Measurements from ENCODE around the gene LRCH3.

LRCH3 gene

DNA sequence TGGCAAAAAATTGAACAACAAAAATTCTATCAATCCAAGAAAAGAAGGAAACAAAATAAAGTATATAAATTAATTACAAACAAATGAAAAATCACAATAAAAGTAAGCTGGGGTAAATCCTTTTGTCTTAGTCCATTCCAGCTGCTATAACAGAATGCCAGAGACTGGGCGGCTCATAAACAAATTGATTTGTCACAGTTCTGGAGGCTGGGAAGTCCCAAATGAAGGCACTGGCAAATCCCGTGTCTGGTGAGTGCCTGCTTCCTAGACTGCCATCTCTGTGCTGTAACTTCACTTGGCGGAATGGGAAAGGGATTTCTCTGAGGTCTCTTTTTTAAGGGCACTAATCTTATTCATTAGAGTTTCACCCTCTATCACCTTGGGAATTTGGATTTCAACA lies 105.4 kb downstream of the LRCH3 start:
- no peak for TF ChIP-seq TAF1 (IDR thresholded peaks at IDR 0.05; ENCODE audit: low read depth)
- TF ChIP-seq CREB1 (IDR thresholded peaks at IDR 0.05; ENCODE audit: low read depth): no peak
- no peak for TF ChIP-seq USF1 (IDR thresholded peaks at IDR 0.05)
- TF ChIP-seq NFIC (IDR thresholded peaks at IDR 0.05): no peak
- no peak for TF ChIP-seq EGR1 (IDR thresholded peaks at IDR 0.05)
- no peak for TF ChIP-seq RAD21 (IDR thresholded peaks at IDR 0.05; ENCODE audit: low read depth)
- TF ChIP-seq ZBTB7A (IDR thresholded peaks at IDR 0.05; ENCODE audit: low read depth): no peak
- TF ChIP-seq REST (IDR thresholded peaks at IDR 0.05; ENCODE audit: low read depth): no peak
- TF ChIP-seq TEAD4 (IDR thresholded peaks at IDR 0.05): no peak
- no peak for TF ChIP-seq YY1 (IDR thresholded peaks at IDR 0.05; ENCODE audit: low read depth)
- TF ChIP-seq TCF12 (IDR thresholded peaks at IDR 0.05; ENCODE audit: low read depth): no peak
- no peak for TF ChIP-seq CEBPB (IDR thresholded peaks at IDR 0.05)
- no peak for TF ChIP-seq MAX (IDR thresholded peaks at IDR 0.05)
- TF ChIP-seq FOXM1 (IDR thresholded peaks at IDR 0.05; ENCODE audit: borderline replicate concordance, low read depth): no peak

- TF ChIP-seq TAF1 (IDR thresholded peaks at IDR 0.05; ENCODE audit: low read depth) (no peak), FOXM1 (IDR thresholded peaks at IDR 0.05; ENCODE audit: borderline replicate concordance, low read depth) (no peak), CREB1 (IDR thresholded peaks at IDR 0.05; ENCODE audit: low read depth) (no peak), USF1 (IDR thresholded peaks at IDR 0.05) (no peak), NFIC (IDR thresholded peaks at IDR 0.05) (no peak), TCF12 (IDR thresholded peaks at IDR 0.05; ENCODE audit: low read depth) (no peak), CEBPB (IDR thresholded peaks at IDR 0.05) (no peak), EGR1 (IDR thresholded peaks at IDR 0.05) (no peak), RAD21 (IDR thresholded peaks at IDR 0.05; ENCODE audit: low read depth) (no peak), MAX (IDR thresholded peaks at IDR 0.05) (no peak)
Measured at GRCh38 chr3:197899833-197900478, 108.9 kb downstream of the LRCH3 start.

DNA sequence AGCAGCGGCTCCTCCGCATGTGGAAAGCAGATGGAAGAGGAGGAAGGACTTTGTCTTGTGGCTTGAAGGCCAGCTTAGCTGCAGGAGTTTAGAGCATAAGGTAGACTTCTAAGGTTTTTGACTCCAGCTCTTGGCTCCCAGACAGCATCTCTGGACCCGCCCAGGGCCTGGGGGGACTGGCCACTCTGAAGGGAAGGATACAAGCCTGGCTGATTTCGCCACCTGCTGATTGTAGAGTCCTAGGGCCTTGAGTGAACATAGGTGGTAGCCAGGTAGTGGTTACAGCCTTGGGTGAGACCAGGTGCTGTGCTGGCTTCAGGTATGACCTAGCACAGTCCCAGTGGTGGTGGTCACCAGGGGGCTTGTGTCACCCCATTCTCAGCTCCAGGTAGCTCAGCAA lies 110.6 kb downstream of the LRCH3 start:
- TF ChIP-seq FOXM1 (IDR thresholded peaks at IDR 0.05; ENCODE audit: borderline replicate concordance, low read depth) (no peak), TEAD4 (IDR thresholded peaks at IDR 0.05) (no peak), MAX (IDR thresholded peaks at IDR 0.05) (no peak), CEBPB (IDR thresholded peaks at IDR 0.05) (no peak), CREB1 (IDR thresholded peaks at IDR 0.05; ENCODE audit: low read depth) (no peak)

- no peak for TF ChIP-seq CEBPB (IDR thresholded peaks at IDR 0.05)
- peak; percentile 61 for TF ChIP-seq MAX (IDR thresholded peaks at IDR 0.05)
- peak; percentile 83 for TF ChIP-seq TEAD4 (IDR thresholded peaks at IDR 0.05)
- TF ChIP-seq TCF12 (IDR thresholded peaks at IDR 0.05; ENCODE audit: low read depth): peak; percentile 53; the same call in 1 of the 2 replicates
- no peak for TF ChIP-seq REST (IDR thresholded peaks at IDR 0.05; ENCODE audit: low read depth)
- TF ChIP-seq RAD21 (IDR thresholded peaks at IDR 0.05; ENCODE audit: low read depth): peak; percentile 99
- peak; percentile 65; the same call in 1 of the 2 replicates for TF ChIP-seq NFIC (IDR thresholded peaks at IDR 0.05)
- peak; percentile 99 for TF ChIP-seq EGR1 (IDR thresholded peaks at IDR 0.05)
- TF ChIP-seq USF1 (IDR thresholded peaks at IDR 0.05): no peak
Measured at GRCh38 chr3:197906023-197906849, 115.2 kb downstream of the LRCH3 start.

DNA sequence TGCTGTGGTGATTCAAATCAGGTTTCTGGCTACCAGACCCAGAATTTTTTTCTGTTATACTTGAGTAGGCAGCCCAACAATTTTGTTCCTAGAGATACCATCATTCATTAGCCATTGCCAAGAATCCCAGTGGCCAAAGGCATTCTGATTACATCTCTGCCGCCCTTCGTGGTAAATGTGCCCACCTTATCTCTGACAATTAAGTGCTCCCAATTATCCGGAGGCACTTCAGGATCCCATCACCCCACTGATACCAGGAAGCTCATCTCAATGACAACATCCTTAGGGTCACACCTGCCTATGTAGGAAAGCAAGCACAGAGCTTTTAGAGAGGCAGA lies 115.8 kb downstream of the LRCH3 start:
- no peak for TF ChIP-seq REST (IDR thresholded peaks at IDR 0.05; ENCODE audit: low read depth)
- TF ChIP-seq YY1 (IDR thresholded peaks at IDR 0.05; ENCODE audit: low read depth): no peak
- no peak for TF ChIP-seq NFIC (IDR thresholded peaks at IDR 0.05)
- TF ChIP-seq CREB1 (IDR thresholded peaks at IDR 0.05; ENCODE audit: low read depth): no peak
- TF ChIP-seq TCF12 (IDR thresholded peaks at IDR 0.05; ENCODE audit: low read depth): no peak
- TF ChIP-seq FOXM1 (IDR thresholded peaks at IDR 0.05; ENCODE audit: borderline replicate concordance, low read depth): no peak
- TF ChIP-seq CEBPB (IDR thresholded peaks at IDR 0.05): no peak
